OCI-LY1 (cell line): ENCODE data around the gene CSMD2.

Source experiments
- H2AFZ ChIP-seq: fragments of 200-600 bp; sonication (generic), shearing (Covaris generic); 2 replicates; pipeline ENCODE4 v1.6.0; 2014; ENCODE audit warnings: antibody characterized with exemption, mild to moderate bottlenecking, low read length
- H3F3A ChIP-seq: fragments of 200-600 bp; sonication (generic), shearing (Covaris generic); 2 replicates; pipeline ENCODE4 v1.6.0; 2014; ENCODE audit warnings: mild to moderate bottlenecking, antibody characterized with exemption, low read length, moderate library complexity; ENCODE audit not compliant: insufficient read depth
- H3K27ac ChIP-seq: fragments of 200-600 bp; sonication (generic); 2 replicates; pipeline ENCODE4 v1.5.1; 2014; ENCODE audit warnings: low read length, mixed run types, mild to moderate bottlenecking, low read depth; ENCODE audit not compliant: poor library complexity, severe bottlenecking
- H3K27me3 ChIP-seq: fragments of 200-600 bp; sonication (generic); 2 replicates; pipeline ENCODE4 v1.6.0; 2014; ENCODE audit warnings: antibody characterized with exemption, mild to moderate bottlenecking, low read length, moderate library complexity; ENCODE audit not compliant: insufficient read depth
- H3K36me3 ChIP-seq: fragments of 200-600 bp; sonication (generic); 2 replicates; pipeline ENCODE4 v1.6.1; 2014; ENCODE audit warnings: mild to moderate bottlenecking, antibody characterized with exemption, low read length, moderate library complexity, mixed read lengths; ENCODE audit not compliant: insufficient read depth
- H3K4me1 ChIP-seq: fragments of 200-600 bp; sonication (generic); 2 replicates; pipeline ENCODE4 v1.5.1; 2014; ENCODE audit warnings: mild to moderate bottlenecking, low read length, moderate library complexity; ENCODE audit not compliant: insufficient read depth, severe bottlenecking
- H3K4me2 ChIP-seq: fragments of 200-600 bp; sonication (generic), shearing (Covaris generic); 2 replicates; pipeline ENCODE4 v1.6.1; 2014; ENCODE audit warnings: low read length
- H3K4me3 ChIP-seq: fragments of 200-600 bp; sonication (generic); 2 replicates; pipeline ENCODE4 v1.5.1; 2014; ENCODE audit warnings: low read length, low read depth, mild to moderate bottlenecking, mixed read lengths; ENCODE audit not compliant: poor library complexity, severe bottlenecking
- H3K79me2 ChIP-seq: fragments of 200-600 bp; shearing (Covaris generic); 2 replicates; pipeline ENCODE4 v1.6.1; 2016; ENCODE audit warnings: mixed run types, low read length, mixed read lengths; ENCODE audit not compliant: insufficient read depth
- H3K9ac ChIP-seq: fragments of 200-600 bp; sonication (generic), shearing (Covaris generic); 2 replicates; pipeline ENCODE4 v1.6.1; 2014; ENCODE audit warnings: mild to moderate bottlenecking, low read length, mixed read lengths
- H3K9me2 ChIP-seq: fragments of 200-600 bp; sonication (generic), shearing (Covaris generic); 2 replicates; pipeline ENCODE4 v1.6.1; 2014; ENCODE audit warnings: low read depth, mild to moderate bottlenecking, low read length, mixed read lengths
- H3K9me3 ChIP-seq: fragments of 200-600 bp; shearing (Covaris generic); 2 replicates; pipeline ENCODE4 v1.6.1; 2014; ENCODE audit warnings: low read length, mixed read lengths
- H4K20me1 ChIP-seq: fragments of 200-600 bp; sonication (generic), shearing (Covaris generic); 2 replicates; pipeline ENCODE4 v1.6.0; 2016; ENCODE audit warnings: mild to moderate bottlenecking, low read length; ENCODE audit not compliant: insufficient read depth
- CTCF ChIP-seq: fragments of 200-600 bp; sonication (generic), shearing (Covaris generic); IDR thresholded peaks from 2 replicates; pipeline ENCODE4 v1.5.1; 2017; ENCODE audit warnings: mild to moderate bottlenecking, antibody characterized with exemption, low read length, moderate library complexity, mixed read lengths
- EZH2 ChIP-seq: fragments of 200-600 bp; sonication (generic), shearing (Covaris generic); IDR thresholded peaks from 2 replicates; pipeline ENCODE4 v1.8.0; 2017; ENCODE audit warnings: borderline replicate concordance, mixed run types, mild to moderate bottlenecking, antibody characterized with exemption, low read length, moderate library complexity, mixed read lengths

The CSMD2 gene

DNA sequence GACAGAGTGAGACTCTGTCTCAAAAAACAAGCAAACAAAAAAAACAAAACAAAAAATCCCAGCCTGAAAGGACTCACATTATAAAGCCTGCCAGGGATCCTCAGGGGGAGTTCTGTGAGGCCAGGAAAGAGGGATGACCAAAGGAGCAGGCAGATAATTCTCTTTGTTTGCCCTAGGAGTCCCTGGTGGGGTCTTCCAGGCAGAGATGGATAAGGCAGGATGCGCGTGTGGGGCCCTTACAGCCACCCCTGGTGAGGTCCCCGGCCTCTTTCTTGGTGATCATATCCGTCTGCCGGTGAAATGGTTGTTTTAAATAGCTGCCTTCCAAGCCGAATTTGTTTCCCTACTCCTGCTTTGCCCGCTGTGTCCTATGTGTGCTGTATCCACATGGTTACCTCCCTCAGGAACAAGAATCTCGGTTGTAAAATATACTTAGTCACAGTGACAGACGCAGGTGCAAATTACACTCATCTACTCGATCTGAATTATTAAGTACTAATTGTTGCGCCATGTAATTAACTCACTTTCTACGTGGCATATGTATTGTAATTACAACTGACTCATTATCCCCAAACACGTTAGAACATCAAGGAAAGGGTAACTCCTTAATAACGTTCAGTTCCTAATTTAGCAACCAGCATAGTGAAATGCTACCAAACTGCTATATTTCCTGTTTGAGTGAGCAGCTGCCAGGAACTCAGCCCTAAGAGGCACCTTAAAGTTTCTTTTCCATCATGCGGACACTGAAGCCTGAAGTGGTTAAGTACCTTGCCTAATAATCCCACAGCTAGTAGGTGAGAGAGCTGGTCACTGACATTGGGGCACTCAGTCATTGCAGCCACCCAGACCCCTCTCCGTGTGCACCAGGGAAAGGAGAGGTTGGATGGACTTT lies 586.2 kb downstream of the CSMD2 start:
- Histone ChIP-seq H3K9me3 (no peaks in the 10 kb centered on the region), H3K27ac (no peak overlapping the region), H3K4me3 (no peak overlapping the region), H3F3A (no peaks in the 10 kb centered on the region), H3K9ac (no peak overlapping the region), H4K20me1 (no peaks in the 10 kb centered on the region), H3K9me2 (no peaks in the 10 kb centered on the region), H3K4me1 (no peaks in the 10 kb centered on the region), H3K27me3 (no peaks in the 10 kb centered on the region), H2AFZ (no peak overlapping the region), H3K79me2 (no peaks in the 10 kb centered on the region), H3K4me2 (no peak overlapping the region), H3K36me3 (no peaks in the 10 kb centered on the region)
- TF ChIP-seq EZH2 (no peak), CTCF (no peak)

GRCh38 chr1:33577663-33578062 lies 587.4 kb downstream of the CSMD2 start:
- Histone ChIP-seq H3K79me2 (no peaks in the 10 kb centered on the region), H3K27me3 (no peaks in the 10 kb centered on the region), H4K20me1 (no peaks in the 10 kb centered on the region), H3K27ac (no peak overlapping the region), H3K4me3 (no peak overlapping the region), H3F3A (no peaks in the 10 kb centered on the region), H3K9me2 (no peaks in the 10 kb centered on the region), H2AFZ (no peak overlapping the region), H3K4me1 (no peaks in the 10 kb centered on the region), H3K4me2 (no peak overlapping the region), H3K9ac (no peak overlapping the region), H3K9me3 (no peaks in the 10 kb centered on the region), H3K36me3 (no peaks in the 10 kb centered on the region)
- TF ChIP-seq EZH2, result no peak
- TF ChIP-seq CTCF, result no peak

- Histone ChIP-seq H3K36me3 (no peaks in the 10 kb centered on the region), H3F3A (no peaks in the 10 kb centered on the region), H3K9me2 (no peaks in the 10 kb centered on the region), H3K4me1 (no peaks in the 10 kb centered on the region), H3K9ac (no peak overlapping the region), H2AFZ (no peak overlapping the region), H3K4me3 (no peak overlapping the region), H3K9me3 (no peaks in the 10 kb centered on the region), H3K27me3 (no peaks in the 10 kb centered on the region), H3K4me2 (no peak overlapping the region), H3K79me2 (no peaks in the 10 kb centered on the region), H4K20me1 (no peaks in the 10 kb centered on the region), H3K27ac (no peak overlapping the region)
- no peak for TF ChIP-seq EZH2
These were observed 588.0 kb downstream of the CSMD2 start for GRCh38 chr1:33576821-33577599.
